ENCODE results near the gene CATSPERB.
"Not testable (repeated sequence)": the region's sequence is repeated elsewhere in the genome, so short reads cannot be mapped to it uniquely, and the experiment has no call there.

The CATSPERB gene

GRCh38 chr14:91667101-91667500 lies 64.8 kb downstream of the CATSPERB start:
- DNase-seq (ENCODE audit: low read depth), result not testable (repeated sequence)

- DNase-seq (ENCODE audit: low read depth), result no peak
These were observed 71.1 kb downstream of the CATSPERB start for GRCh38 chr14:91660790-91661189.

- no peak for DNase-seq (ENCODE audit: low read depth)
These were observed 77.0 kb downstream of the CATSPERB start for GRCh38 chr14:91654836-91655235.

GRCh38 chr14:91653451-91653850 lies 78.4 kb downstream of the CATSPERB start:
- no peak for DNase-seq (ENCODE audit: low read depth)

DNA sequence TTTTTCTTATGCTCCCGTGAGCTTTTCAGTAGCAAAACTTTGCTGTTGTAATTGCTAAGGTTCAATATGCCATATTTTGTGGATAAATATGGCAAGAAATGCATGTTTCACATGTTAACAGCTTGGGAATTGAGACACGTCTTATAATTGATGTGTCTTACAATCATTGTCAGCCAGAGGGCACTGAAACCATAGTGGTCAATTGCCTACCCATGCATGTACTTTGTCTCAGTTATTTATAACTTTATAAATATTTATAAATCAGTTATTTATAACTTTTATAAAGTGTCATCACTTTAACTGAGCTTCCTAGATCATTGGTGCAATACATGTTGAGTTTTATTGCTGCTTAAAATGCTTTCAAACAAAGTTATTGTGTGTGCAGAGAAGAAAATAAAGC lies 82.0 kb downstream of the CATSPERB start:
- peak; percentile 14 for DNase-seq (ENCODE audit: low read depth)

GRCh38 chr14:91647856-91648255 lies 84.0 kb downstream of the CATSPERB start:
- no peak for DNase-seq (ENCODE audit: low read depth)

- DNase-seq (ENCODE audit: low read depth), result no peak
These were observed 95.3 kb downstream of the CATSPERB start for GRCh38 chr14:91636604-91637003.

GRCh38 chr14:91624757-91625156 lies 107.1 kb downstream of the CATSPERB start:
- DNase-seq (ENCODE audit: low read depth), result no peak

- no peak for DNase-seq (ENCODE audit: low read depth)
These were observed 117.7 kb downstream of the CATSPERB start for GRCh38 chr14:91614187-91614586.

- DNase-seq (ENCODE audit: low read depth), result no peak
These were observed 118.3 kb downstream of the CATSPERB start for GRCh38 chr14:91613459-91614112.

GRCh38 chr14:91611528-91611927 lies 120.4 kb downstream of the CATSPERB start:
- no peak for DNase-seq (ENCODE audit: low read depth)

- no peak for DNase-seq (ENCODE audit: low read depth)
These were observed 122.7 kb downstream of the CATSPERB start for GRCh38 chr14:91609161-91609560.

DNA sequence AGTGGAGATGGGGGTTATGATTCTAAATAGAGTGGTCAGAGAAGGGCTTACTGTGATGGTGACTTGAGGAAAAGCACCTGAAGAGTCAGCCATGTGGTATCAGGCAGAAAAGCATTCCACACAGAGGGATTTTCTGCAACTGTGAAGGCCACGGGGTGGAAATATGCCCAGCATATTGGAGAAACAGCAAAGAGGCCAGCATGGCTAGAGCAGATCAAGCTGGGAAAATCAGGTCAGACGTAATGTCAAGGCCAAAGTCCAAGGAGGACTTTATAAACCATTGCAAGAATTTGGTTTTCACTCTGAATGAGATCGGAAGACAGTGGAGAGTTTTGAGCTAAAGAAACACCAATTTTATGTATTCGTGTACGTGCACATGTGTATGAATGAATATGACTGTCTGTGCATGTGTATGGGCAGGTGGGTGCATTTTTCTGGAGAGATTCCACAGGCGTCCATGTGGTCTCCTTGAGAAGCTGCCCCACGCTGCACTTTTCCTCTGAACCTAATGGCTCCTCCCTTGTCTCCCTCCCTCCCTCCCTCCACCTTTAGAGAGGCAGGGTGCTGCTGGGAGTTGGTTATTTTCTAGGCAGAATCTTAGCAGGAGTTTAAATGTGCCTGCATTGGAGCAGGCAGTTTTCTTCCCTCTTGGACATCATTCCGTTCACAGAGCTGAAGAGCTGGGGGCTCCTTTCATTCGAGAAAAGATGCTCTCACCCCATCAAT lies 124.4 kb downstream of the CATSPERB start:
- DNase-seq (ENCODE audit: low read depth), result no peak

DNA sequence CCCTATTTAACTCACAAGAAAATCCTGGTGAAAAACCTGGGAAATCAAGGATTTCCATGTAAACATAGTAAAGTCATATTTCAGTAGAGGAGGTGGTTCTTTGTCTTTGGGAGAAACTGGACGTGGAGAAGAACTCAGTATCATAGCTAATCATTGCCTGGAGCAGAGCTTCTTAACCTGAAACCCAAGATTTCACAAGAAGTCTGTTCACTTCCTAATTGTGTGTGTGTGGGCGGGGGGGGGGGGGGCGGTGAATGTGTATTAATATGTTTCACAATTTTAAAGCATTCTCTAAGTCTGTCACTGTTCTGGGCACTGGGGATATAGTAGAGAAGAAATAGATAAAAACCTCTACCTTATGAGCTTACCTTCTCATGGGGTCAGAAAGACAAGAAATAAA lies 125.0 kb downstream of the CATSPERB start:
- no peak for DNase-seq (ENCODE audit: low read depth)

GRCh38 chr14:91604611-91605010 lies 127.3 kb downstream of the CATSPERB start:
- not testable (repeated sequence) for DNase-seq (ENCODE audit: low read depth)

GRCh38 chr14:91599994-91600393 lies 131.9 kb downstream of the CATSPERB start:
- DNase-seq (ENCODE audit: low read depth), result no peak

DNA sequence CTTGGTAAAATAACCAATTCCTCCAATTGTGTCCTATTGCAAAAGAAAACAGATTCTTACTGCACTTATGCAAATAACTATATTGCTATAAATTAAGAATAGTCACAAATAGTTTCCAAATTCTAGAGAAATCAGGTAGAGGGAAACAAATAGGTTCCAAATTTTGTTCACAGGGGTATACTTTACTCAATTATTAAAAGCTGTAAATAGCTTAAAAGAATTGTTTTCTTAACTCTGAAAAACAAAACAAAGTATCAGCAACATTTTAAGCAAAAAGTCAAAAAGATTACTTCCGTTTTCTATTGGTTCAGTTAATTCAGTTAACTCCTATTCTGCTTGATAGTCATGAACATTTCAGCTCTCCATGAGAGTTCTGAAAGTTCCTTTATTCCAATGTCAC lies 136.2 kb downstream of the CATSPERB start:
- DNase-seq (ENCODE audit: low read depth), result no peak

DNA sequence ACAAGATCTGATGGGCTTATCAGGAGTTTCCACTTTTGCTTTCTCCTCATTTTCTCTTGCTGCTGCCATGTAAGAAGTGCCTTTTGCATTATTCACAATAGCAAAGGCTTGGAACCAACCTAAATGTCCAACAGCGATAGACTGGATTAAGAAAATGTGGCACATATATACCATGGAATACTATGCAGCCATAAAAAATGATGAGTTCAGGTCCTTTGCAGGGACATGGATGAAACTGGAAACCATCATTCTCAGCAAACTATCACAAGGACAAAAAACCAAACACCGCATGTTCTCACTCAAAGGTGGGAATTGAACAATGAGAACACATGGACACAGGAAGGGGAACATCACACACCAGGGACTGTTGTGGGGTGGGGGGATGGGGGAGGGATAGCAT lies 137.9 kb downstream of the CATSPERB start:
- DNase-seq (ENCODE audit: low read depth), result not testable (repeated sequence)

DNA sequence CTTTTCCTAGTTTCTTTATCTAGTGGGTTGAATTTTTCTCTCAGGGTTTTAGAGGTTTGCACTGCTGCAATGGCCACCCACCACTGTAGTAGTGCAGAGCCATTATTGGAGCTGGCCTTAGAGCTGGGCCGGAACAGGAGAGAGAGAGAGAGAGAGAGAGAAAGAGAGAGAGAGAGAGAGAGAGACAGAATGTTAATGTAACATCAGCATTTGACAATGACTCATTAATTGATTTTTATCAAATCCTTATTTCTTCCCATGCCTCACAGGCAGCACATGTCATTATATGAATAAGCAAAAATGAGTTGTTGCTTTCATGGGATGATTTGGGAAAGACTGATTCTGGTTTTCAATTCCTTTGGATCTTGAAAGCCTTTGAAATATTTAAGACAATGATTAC lies 145.5 kb downstream of the CATSPERB start:
- DNase-seq (ENCODE audit: low read depth), result no peak

- DNase-seq (ENCODE audit: low read depth), result no peak
These were observed 146.0 kb downstream of the CATSPERB start for GRCh38 chr14:91585856-91586255.

DNA sequence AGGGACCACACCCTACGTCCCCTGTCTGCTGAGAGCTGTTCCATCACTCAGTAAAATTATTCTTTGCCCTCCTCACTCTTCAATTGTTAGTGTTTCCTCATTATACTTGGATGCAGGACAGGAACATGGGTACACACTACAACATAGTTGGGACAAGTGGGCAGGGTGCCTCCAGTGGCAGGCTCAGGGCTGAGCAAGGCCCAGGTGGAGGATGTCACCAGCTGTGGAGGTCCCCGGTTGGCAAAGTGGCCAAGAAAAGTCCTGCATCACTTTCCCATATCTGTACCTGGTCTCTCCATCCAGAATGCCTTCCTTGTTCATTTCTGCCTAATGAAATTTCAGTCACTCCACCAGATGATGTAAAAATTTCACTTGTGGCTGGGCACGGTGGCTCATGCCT lies 149.1 kb downstream of the CATSPERB start:
- DNase-seq (ENCODE audit: low read depth), result no peak

DNA sequence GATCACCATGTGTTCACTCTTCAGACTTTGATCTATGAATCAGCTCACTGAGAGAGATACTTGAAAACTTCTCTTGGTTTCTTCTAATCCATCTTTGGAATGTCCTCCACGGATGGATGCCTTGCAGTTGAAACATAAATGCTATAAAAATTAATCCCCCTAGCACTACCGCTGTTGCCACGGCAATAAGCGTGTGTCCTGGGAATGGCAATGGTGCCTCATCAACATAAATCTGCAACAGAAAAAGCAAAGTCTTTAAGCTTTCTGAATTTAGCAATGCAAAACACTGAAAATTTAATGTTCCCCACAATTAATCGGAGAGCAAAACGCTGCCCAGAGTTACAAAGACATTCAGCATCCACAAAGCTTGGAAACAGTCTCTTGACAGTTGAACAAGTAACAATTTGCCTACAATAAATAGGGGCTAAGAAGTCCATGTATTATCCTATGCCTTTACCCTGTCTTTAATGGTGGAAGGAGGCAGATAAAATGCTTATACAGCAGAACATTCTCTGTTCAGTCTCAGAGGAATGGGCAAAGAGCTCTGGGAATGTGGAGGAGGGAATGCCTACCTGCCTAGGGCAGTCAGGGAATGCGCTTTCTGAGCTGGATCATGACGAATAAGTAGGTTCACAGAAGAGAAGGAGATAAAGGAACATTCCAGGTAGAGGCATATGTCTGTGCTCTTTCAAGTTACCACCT lies 150.9 kb downstream of the CATSPERB start:
- no peak for DNase-seq (ENCODE audit: low read depth)

DNA sequence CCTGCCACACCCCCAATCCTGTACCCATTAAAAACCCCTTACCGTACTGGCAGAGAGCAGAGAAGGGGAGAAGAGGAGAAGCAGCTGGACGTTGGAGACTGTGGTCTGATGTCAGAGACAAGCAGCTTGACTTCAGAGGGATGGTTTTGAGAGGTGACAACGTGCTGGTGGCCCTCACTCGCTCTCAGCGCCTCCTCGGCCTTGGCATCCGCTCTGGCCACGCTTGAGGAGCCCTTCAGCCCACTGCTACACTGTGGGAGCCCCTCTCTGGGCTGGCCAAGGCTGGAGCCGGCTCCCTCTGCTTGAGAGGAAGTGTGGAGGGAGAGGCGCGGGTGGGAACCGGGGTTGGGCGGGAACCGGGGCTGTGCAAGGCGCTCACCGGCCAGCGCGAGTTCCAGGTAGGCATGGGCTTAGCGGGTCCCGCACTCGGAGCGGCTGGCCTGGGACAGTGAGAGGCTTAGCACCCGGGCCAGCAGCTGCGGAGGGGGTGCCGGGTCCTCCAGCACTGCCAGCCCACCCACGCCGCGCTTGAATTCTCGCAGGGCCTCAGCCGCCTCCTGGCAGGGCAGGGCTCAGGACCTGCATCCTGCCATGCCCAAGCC lies 154.2 kb downstream of the CATSPERB start:
- DNase-seq (ENCODE audit: low read depth), result no peak
